Measurements from ENCODE around the gene TPMT.
A peak's percentile ranks its signal among the peaks of the same experiment; 100 is the strongest.
"Not testable (repeated sequence)": the region's sequence is repeated elsewhere in the genome, so short reads cannot be mapped to it uniquely, and the experiment has no call there.

Gene TPMT

GRCh38 chr6:18155150-18155863, 430 bp upstream of the TPMT start, which contains the start of gene KDM1B:
TSS of gene KDM1B (plus strand) at chr6:18155422. CDS start at chr6:18159896, 4,474 bp downstream.
- peak; percentile 99 for DNase-seq

GRCh38 chr6:18153311-18153703, 1.6 kb downstream of the TPMT start:
- no peak for DNase-seq

GRCh38 chr6:18151801-18152200, 3.1 kb downstream of the TPMT start:
- DNase-seq, result no peak

- not testable (repeated sequence) for DNase-seq
Observed at GRCh38 chr6:18151391-18151790, 3.5 kb downstream of the TPMT start.

GRCh38 chr6:18148304-18149025, 6.4 kb downstream of the TPMT start:
- DNase-seq, result no peak

GRCh38 chr6:18147616-18148015, 7.3 kb downstream of the TPMT start:
- DNase-seq, result no peak

GRCh38 chr6:18147160-18147559, 7.7 kb downstream of the TPMT start:
- no peak for DNase-seq

GRCh38 chr6:18142591-18142861, 12.4 kb downstream of the TPMT start:
- no peak for DNase-seq

- no peak for DNase-seq
Observed at GRCh38 chr6:18141805-18142590, 12.9 kb downstream of the TPMT start.

- DNase-seq, result no peak
Observed at GRCh38 chr6:18139935-18140621, 14.8 kb downstream of the TPMT start.

- DNase-seq, result no peak
Observed at GRCh38 chr6:18138906-18139305, 16.0 kb downstream of the TPMT start.

- DNase-seq, result no peak
Observed at GRCh38 chr6:18136260-18136659, 18.6 kb downstream of the TPMT start.

- DNase-seq, result no peak
Observed at GRCh38 chr6:18135171-18135570, 19.7 kb downstream of the TPMT start.

GRCh38 chr6:18132346-18132745, 22.5 kb downstream of the TPMT start:
- DNase-seq, result no peak

GRCh38 chr6:18126121-18126520, 28.8 kb downstream of the TPMT start:
- DNase-seq, result no peak

GRCh38 chr6:18122128-18123093, 32.5 kb downstream of the TPMT start, which contains the start of gene NHLRC1:
TSS of gene NHLRC1 (minus strand) at chr6:18122677. CDS start at chr6:18122606, 71 bp downstream.
- DNase-seq, result peak; percentile 97

GRCh38 chr6:18121580-18122127, 33.2 kb downstream of the TPMT start:
- DNase-seq, result no peak

GRCh38 chr6:18119236-18119635, 35.6 kb downstream of the TPMT start:
- DNase-seq, result no peak

GRCh38 chr6:18118330-18118729, 36.5 kb downstream of the TPMT start:
- DNase-seq, result no peak

- DNase-seq, result no peak
Observed at GRCh38 chr6:18117136-18117535, 37.7 kb downstream of the TPMT start.

- DNase-seq, result no peak
Observed at GRCh38 chr6:18115356-18115755, 39.5 kb downstream of the TPMT start.

- no peak for DNase-seq
Observed at GRCh38 chr6:18110162-18110561, 44.7 kb downstream of the TPMT start.

All from DMS53 (cell line).